ENCODE measurements around the gene DROSHA.

The DROSHA gene

GRCh38 chr5:31410089-31410488 is 121.8 kb downstream of the DROSHA start:
- Histone ChIP-seq H3F3A (ENCODE audit: insufficient read depth, low read length) (no peaks in the 10 kb centered on the region), H4K20me1 (ENCODE audit: insufficient read depth, low read length) (no peaks in the 10 kb centered on the region), H3K27ac (ENCODE audit: low read length) (no peak overlapping the region), H3K9me3 (replicated peaks; ENCODE audit: insufficient read depth, low read length) (no peaks in the 10 kb centered on the region), H2AFZ (ENCODE audit: low read length) (no peak overlapping the region), H3K4me1 (ENCODE audit: low read length) (no peaks in the 10 kb centered on the region), H3K36me3 (replicated peaks; ENCODE audit: insufficient read depth, low read length) (0 out of 2 replicates have a peak, but pooled peaks cover 4% of the 10 kb centered on the region), H3K4me2 (ENCODE audit: low read depth, low read length) (no peak overlapping the region), H3K27me3 (replicated peaks; ENCODE audit: insufficient read depth, low read length) (no peaks in the 10 kb centered on the region), H3K79me2 (ENCODE audit: low read length) (no peaks in the 10 kb centered on the region), H3K9ac (ENCODE audit: low read length) (no peak overlapping the region), H3K9me2 (replicated peaks; ENCODE audit: insufficient read depth, low read length) (no peaks in the 10 kb centered on the region), H3K4me3 (ENCODE audit: low read length) (no peak overlapping the region)
- TF ChIP-seq, protein P1, sequence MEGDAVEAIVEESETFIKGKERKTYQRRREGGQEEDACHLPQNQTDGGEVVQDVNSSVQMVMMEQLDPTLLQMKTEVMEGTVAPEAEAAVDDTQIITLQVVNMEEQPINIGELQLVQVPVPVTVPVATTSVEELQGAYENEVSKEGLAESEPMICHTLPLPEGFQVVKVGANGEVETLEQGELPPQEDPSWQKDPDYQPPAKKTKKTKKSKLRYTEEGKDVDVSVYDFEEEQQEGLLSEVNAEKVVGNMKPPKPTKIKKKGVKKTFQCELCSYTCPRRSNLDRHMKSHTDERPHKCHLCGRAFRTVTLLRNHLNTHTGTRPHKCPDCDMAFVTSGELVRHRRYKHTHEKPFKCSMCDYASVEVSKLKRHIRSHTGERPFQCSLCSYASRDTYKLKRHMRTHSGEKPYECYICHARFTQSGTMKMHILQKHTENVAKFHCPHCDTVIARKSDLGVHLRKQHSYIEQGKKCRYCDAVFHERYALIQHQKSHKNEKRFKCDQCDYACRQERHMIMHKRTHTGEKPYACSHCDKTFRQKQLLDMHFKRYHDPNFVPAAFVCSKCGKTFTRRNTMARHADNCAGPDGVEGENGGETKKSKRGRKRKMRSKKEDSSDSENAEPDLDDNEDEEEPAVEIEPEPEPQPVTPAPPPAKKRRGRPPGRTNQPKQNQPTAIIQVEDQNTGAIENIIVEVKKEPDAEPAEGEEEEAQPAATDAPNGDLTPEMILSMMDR (IDR thresholded peaks at IDR 0.05; ENCODE audit: low read length), result no peak
- TF ChIP-seq EZH2 (optimal IDR thresholded peaks at IDR 0.05; ENCODE audit: low read depth, low read length), result no peak
- TF ChIP-seq EZH2phosphoT487 (IDR thresholded peaks at IDR 0.05; ENCODE audit: low read length), result no peak
- DNase-seq, result no peak

DNA sequence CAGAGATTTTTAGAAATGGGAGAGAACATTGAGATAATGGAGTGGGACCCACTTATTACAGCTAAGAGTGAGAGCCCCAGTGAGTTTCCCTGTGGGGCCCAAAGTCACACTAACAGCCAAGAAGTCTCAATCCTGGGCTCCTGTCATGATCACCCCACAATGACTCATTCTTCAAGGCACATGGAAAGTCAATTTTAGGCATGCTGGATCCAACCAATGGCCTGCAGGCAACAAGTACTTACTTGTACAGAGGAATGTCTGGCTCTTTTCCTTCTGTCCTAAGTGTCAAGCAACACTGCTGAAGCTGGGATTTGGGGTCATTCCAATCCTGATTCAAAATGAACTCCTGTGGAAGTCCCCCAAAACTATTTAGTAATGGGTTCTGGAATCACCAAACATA is 123.1 kb downstream of the DROSHA start:
- Histone ChIP-seq H3K4me1 (ENCODE audit: low read length) (no peaks in the 10 kb centered on the region), H3K4me3 (ENCODE audit: low read length) (no peak overlapping the region), H3K27me3 (replicated peaks; ENCODE audit: insufficient read depth, low read length) (no peaks in the 10 kb centered on the region), H3K27ac (ENCODE audit: low read length) (no peak overlapping the region), H3K9me3 (replicated peaks; ENCODE audit: insufficient read depth, low read length) (no peaks in the 10 kb centered on the region), H3F3A (ENCODE audit: insufficient read depth, low read length) (no peaks in the 10 kb centered on the region), H3K79me2 (ENCODE audit: low read length) (no peaks in the 10 kb centered on the region), H4K20me1 (ENCODE audit: insufficient read depth, low read length) (no peaks in the 10 kb centered on the region), H3K9me2 (replicated peaks; ENCODE audit: insufficient read depth, low read length) (no peaks in the 10 kb centered on the region), H3K36me3 (replicated peaks; ENCODE audit: insufficient read depth, low read length) (0 out of 2 replicates have a peak, but pooled peaks cover 4% of the 10 kb centered on the region), H3K4me2 (ENCODE audit: low read depth, low read length) (no peak overlapping the region), H3K9ac (ENCODE audit: low read length) (no peak overlapping the region), H2AFZ (ENCODE audit: low read length) (no peak overlapping the region)
- TF ChIP-seq EZH2 (optimal IDR thresholded peaks at IDR 0.05; ENCODE audit: low read depth, low read length) (no peak), EZH2phosphoT487 (IDR thresholded peaks at IDR 0.05; ENCODE audit: low read length) (no peak)
- TF ChIP-seq, protein P1 (IDR thresholded peaks at IDR 0.05; ENCODE audit: low read length), result no peak
- DNase-seq, result no peak

DNA sequence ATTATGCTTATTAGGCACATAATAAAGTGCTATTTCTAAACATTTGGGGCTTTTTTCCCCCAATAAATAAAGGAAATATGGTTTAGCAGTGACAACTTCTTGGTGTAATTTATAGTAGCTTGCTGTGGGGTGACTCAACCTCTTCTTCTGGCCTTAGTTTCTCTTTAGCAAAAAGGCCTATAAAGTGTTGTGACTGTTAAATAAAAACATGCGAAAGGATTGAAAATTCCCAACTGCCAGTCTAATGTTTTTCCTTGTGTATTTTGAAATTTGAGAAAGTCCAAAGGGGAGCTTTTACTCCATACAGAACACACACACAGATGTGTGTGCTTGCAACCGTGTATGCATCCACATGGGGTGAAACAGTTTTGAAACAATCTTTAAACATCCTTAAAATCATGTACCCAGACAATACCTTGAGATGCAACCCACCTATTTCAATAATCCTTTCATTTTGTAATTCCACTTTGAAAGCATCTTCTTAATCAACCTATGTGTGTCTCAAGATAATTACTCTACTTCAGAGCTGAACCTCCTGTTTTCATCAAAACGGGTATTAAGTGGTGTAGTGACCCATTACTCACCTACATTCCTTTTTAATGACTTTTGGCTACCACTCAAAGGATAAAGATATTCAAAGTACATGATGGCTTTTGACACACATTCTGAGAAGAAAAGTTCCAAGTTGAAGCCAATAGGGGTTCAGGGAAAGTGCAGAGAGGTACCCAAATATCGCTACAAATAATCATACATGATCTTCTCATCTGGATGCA is 123.8 kb downstream of the DROSHA start:
- Histone ChIP-seq H3K79me2 (ENCODE audit: low read length) (no peaks in the 10 kb centered on the region), H3K36me3 (replicated peaks; ENCODE audit: insufficient read depth, low read length) (0 out of 2 replicates have a peak, but pooled peaks cover 4% of the 10 kb centered on the region), H3K4me3 (ENCODE audit: low read length) (no peak overlapping the region), H3K4me1 (ENCODE audit: low read length) (no peaks in the 10 kb centered on the region), H3K4me2 (ENCODE audit: low read depth, low read length) (no peak overlapping the region), H3K27ac (ENCODE audit: low read length) (no peak overlapping the region), H3K27me3 (replicated peaks; ENCODE audit: insufficient read depth, low read length) (no peaks in the 10 kb centered on the region), H2AFZ (ENCODE audit: low read length) (no peak overlapping the region), H3K9ac (ENCODE audit: low read length) (no peak overlapping the region), H3K9me2 (replicated peaks; ENCODE audit: insufficient read depth, low read length) (no peaks in the 10 kb centered on the region), H4K20me1 (ENCODE audit: insufficient read depth, low read length) (no peaks in the 10 kb centered on the region), H3K9me3 (replicated peaks; ENCODE audit: insufficient read depth, low read length) (no peaks in the 10 kb centered on the region), H3F3A (ENCODE audit: insufficient read depth, low read length) (no peaks in the 10 kb centered on the region)
- DNase-seq, result no peak
- no peak for TF ChIP-seq EZH2phosphoT487 (IDR thresholded peaks at IDR 0.05; ENCODE audit: low read length)
- TF ChIP-seq, protein P1 (IDR thresholded peaks at IDR 0.05; ENCODE audit: low read length), result no peak
- TF ChIP-seq EZH2 (optimal IDR thresholded peaks at IDR 0.05; ENCODE audit: low read depth, low read length), result no peak

Measured in MM.1S (cell line).